Measurements from ENCODE around the gene PTBP3. TPM values are rescaled to one million over a fixed set of nuclear protein-coding genes. Genes with fewer than 3 reads are reported as not detected.

Gene PTBP3
- total RNA-seq, 1 donor = 57.0 TPM

DNA sequence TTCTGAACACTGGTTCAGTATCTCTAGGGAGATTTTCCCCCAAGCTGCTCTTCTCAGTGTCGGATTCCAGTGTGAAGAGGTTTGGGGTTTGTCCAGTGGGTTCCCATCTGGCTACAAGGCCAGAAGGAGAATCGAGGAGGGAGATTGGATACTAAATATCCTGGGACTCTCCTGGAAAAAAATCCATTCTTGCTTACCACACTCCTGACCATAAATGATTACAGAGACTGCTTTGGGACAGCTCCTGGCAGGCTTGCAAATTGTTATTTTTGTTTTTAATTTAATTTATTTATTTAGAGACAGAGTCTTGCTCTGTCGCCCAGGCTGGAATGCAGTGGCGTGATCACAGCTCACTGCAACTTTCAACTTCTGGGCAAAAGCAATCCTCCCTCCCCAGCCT is 153.6 kb downstream of the PTBP3 start:
- H3K4me3 ChIP-seq (ENCODE audit: low read depth, low read length) = no peak overlapping the region
- TF ChIP-seq, protein P1, sequence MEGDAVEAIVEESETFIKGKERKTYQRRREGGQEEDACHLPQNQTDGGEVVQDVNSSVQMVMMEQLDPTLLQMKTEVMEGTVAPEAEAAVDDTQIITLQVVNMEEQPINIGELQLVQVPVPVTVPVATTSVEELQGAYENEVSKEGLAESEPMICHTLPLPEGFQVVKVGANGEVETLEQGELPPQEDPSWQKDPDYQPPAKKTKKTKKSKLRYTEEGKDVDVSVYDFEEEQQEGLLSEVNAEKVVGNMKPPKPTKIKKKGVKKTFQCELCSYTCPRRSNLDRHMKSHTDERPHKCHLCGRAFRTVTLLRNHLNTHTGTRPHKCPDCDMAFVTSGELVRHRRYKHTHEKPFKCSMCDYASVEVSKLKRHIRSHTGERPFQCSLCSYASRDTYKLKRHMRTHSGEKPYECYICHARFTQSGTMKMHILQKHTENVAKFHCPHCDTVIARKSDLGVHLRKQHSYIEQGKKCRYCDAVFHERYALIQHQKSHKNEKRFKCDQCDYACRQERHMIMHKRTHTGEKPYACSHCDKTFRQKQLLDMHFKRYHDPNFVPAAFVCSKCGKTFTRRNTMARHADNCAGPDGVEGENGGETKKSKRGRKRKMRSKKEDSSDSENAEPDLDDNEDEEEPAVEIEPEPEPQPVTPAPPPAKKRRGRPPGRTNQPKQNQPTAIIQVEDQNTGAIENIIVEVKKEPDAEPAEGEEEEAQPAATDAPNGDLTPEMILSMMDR (IDR thresholded peaks at IDR 0.05; ENCODE audit: insufficient read depth, low read depth, low read length) = no peak
- DNase-seq (ENCODE audit: low read depth) = no peak

DNA sequence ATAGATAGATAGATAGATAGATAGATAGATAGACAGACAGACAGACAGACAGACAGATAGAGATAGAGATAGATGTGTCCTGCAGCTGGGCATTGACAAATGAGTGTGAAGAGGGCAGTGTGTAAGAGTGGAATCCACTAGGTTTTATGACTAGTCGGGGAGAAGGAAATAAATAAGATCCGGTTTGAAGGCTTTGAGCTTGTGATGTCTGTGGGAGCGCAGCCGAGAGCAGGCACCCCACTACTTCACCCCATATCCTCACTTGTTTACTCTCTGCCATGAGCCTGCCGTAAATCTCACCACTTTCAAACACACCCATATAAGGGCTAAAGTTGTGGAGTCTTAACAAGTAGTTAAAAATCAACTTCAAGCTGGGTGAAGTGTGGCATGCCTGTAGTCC is 156.9 kb downstream of the PTBP3 start:
- TF ChIP-seq, protein P1 (IDR thresholded peaks at IDR 0.05; ENCODE audit: insufficient read depth, low read depth, low read length) = no peak
- H3K4me3 ChIP-seq (ENCODE audit: low read depth, low read length) = no peak overlapping the region
- DNase-seq (ENCODE audit: low read depth) = peak; percentile 19

DNA sequence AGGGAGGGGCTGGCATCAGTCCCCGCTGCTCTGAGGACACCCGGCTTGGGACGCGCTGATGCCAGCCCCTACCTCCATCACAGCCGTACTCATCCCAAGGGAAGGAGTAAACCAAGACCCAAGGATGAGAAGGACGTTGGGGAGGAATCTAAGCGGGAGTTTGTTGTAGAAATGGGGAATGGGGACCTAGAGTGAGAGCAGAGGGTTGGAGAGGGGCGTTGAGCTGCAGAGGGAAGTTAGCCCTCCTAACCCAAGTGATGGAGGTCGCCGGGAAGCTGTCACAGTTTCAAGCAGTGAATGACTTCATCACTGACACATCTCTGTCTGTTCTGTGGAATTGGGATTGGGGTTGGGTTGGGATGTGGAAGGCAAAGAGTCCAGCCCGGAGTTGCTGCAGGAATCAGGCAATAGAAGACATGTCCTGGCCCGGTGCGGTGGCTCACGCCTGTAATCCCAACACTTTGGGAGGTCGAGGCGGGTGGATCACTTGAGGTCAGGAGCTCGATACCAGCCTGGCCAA is 157.6 kb downstream of the PTBP3 start:
- no peak for DNase-seq (ENCODE audit: low read depth)
- TF ChIP-seq, protein P1 (IDR thresholded peaks at IDR 0.05; ENCODE audit: insufficient read depth, low read depth, low read length) = no peak

DNA sequence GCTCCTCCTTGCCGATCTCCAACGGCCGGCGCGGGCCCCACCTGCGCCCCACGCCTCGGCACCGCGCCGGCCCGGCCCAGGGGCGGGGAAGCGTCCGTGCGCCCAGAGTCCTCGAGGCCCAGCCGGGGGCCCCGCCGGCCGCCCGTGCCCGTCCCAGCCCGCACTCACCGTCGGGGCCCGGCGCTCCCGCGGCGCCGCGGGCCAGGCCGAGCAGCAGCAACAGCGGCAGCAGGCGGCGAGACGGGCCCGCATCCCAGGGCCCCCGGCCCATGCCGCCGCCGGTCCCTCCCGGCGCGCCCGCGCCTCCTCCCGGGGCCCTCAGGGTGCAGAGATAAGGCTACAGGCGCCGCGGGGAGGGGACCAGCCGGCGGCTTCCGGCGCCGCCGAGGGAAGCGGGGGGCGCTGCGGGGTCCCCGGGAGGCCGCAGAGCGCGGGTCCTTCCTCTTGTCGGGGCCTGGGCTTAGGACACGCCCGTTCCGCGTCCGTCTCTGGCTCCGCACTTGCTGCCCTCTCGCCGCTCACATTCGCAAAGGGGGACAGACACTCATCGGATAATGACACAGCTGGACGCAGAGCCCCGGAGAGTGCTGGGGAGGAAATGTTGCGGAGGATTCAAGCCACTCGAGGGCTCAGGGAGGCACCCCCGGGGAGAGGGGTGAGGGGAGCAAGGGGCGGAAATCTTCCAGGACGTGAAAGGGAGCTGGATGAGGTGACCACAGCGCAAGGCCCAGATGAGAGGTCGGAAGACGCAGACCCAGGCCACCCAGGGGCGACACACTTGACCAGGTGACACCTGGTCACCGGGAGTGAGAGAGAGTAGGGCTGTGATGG is 158.2 kb downstream of the PTBP3 start, which contains the start of gene SUSD1:
Gene SUSD1 (minus strand): TSS at position 333 of the 831 bp plus-strand sequence. CDS start 62 bp downstream, at position 271.
- TF ChIP-seq, protein P1 (IDR thresholded peaks at IDR 0.05; ENCODE audit: insufficient read depth, low read depth, low read length) = no peak
- DNase-seq (ENCODE audit: low read depth) = peak; percentile 13
- peak within 1 kb of the TSS; percentile 58 for H3K4me3 ChIP-seq (ENCODE audit: low read depth, low read length)

More for the DNA sequence above, 157.6 kb downstream of the PTBP3 start:
- peak overlapping the region; percentile 58 for H3K4me3 ChIP-seq (ENCODE audit: low read depth, low read length)

DNA sequence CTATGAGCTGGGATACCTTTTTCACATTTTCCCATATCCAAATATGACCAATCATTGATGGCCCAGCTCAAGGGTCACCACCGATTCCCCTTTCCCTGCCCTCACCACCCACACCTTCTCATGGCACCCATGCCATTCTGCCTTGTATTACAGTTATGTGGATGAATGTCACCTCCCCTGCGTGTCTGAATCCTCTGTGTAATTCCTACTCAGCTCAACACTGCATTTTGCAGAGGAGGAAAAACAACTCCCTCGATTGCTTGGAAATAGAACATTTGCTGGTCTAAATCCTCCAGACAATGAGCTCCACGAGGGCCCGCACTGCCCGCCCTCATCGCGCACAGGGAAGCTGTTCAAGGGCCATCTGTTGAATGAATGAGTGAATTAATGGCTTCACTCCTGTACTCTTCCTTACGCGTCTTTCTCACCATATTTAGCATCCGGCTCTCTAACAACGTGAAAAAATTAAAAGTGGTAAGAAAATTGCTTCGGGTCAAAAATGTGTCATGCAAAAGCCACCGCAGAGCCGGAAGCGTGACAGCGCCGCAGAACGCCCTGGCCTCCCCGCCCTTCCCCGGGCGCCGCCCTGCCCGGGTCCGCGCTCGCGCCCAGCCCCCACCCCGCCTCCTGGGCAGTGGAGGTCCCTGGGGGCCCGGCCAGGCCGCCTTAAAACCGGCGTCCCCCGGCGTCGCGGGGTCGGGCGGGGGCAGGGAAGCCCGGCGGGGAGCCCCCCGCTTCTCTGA is 159.0 kb downstream of the PTBP3 start:
- DNase-seq (ENCODE audit: low read depth) = peak; percentile 22

DNA sequence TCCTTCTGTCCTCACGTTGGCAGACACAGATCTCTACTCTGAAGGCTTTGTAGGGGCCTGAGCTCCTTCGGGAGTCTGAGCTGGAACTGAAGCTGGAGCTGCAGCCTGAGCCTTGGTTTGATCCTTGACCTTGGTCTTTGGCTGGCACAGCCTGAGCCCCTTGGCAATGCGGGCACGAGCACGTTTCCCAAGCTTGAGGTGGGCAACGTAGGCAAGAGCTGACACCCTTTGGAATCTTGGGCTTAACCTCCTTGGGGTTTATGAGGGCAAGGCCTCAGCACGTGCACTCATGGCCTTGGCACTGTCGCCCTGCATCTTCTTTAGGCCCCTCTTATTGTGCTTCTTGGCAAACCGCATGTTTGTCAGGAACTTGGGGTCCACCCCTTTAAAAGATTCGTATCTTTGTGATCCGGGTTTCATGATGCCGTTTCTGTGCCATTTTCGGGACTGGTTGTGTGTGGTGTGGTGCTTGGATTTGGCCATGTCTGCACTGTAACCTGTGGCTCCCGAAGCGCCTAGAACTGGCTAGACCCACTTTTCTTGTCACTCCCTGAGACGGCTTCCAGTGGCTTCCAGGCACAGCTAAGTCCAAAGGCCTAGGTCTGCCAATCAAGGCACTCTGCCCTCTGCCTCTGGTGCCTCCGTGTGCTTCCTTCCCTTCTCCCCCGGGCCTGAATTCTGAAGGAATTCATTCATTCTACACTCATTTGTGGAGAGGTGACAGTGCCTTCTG is 159.8 kb downstream of the PTBP3 start:
- TF ChIP-seq, protein P1 (IDR thresholded peaks at IDR 0.05; ENCODE audit: insufficient read depth, low read depth, low read length) = no peak
- peak overlapping the region; percentile 58 for H3K4me3 ChIP-seq (ENCODE audit: low read depth, low read length)
- DNase-seq (ENCODE audit: low read depth) = no peak

More for the DNA sequence above, 159.0 kb downstream of the PTBP3 start:
- TF ChIP-seq, protein P1 (IDR thresholded peaks at IDR 0.05; ENCODE audit: insufficient read depth, low read depth, low read length) = no peak
- H3K4me3 ChIP-seq (ENCODE audit: low read depth, low read length) = peak overlapping the region; percentile 58

Data from fibroblast of villous mesenchyme (primary cell).